H1 (cell line): ENCODE measurements around the gene PDYN. TPM values are rescaled to one million over a fixed set of nuclear protein-coding genes. Genes with fewer than 3 reads are reported as not detected.

Experiments
- BACH1 ChIP-seq: IDR thresholded peaks from 2 replicates; pipeline ENCODE4 v1.6.1; 2012; ENCODE audit warnings: low read length, improper control_type of control experiment
- CREB1 ChIP-seq: IDR thresholded peaks from 2 replicates; pipeline ENCODE4 v1.6.1; 2012; ENCODE audit warnings: inconsistent platforms
- CTCF ChIP-seq, 3 experiments: IDR thresholded peaks; 1 replicate in 2 of 3; 2 replicates in 1 of 3; pipeline versions ENCODE4 v1.5.1 to v1.6.1; 2011; ENCODE audit warnings: low read length in 3 of 3, mild to moderate bottlenecking in 3 of 3, inconsistent platforms in 2 of 3, low read depth in 1 of 3, moderate library complexity in 1 of 3; ENCODE audit not compliant: insufficient read depth in 1 of 3; ENCODE audit errors: control extremely low read depth in 1 of 3
- E2F6 ChIP-seq: IDR thresholded peaks from 2 replicates; pipeline ENCODE4 v1.6.1; 2012; ENCODE audit warnings: inconsistent platforms
- MAFK ChIP-seq: IDR thresholded peaks from 2 replicates; pipeline ENCODE4 v1.6.1; 2012; ENCODE audit warnings: low read depth, mild to moderate bottlenecking, improper control_type of control experiment, low read length
- RAD21 ChIP-seq, 2 experiments: IDR thresholded peaks in 1 of 2; conservative IDR thresholded peaks in 1 of 2; 2 replicates each; pipeline ENCODE4 v1.6.1; 2011; ENCODE audit warnings: low read depth in 2 of 2, low read length in 2 of 2, improper control_type of control experiment in 1 of 2, inconsistent platforms in 1 of 2, mild to moderate bottlenecking in 1 of 2, moderate library complexity in 1 of 2
- SP2 ChIP-seq: IDR thresholded peaks from 2 replicates; pipeline ENCODE4 v1.6.1; 2012; ENCODE audit warnings: mild to moderate bottlenecking, low read length, inconsistent platforms
- SRF ChIP-seq: IDR thresholded peaks from 2 replicates; pipeline ENCODE4 v1.6.1; 2011; ENCODE audit warnings: mild to moderate bottlenecking, low read depth, low read length, moderate library complexity
- polyA plus RNA-seq, 7 experiments: library from polyadenylated mRNA; depleted of rRNA in 3 of 7; stranded (reverse) in 5 of 7; unstranded in 2 of 7; fragments of >200 nt in 5 of 7; fragments of 200-250 nt in 2 of 7; gene quantifications; 1 replicate in 5 of 7; 2 replicates in 1 of 7; 4 replicates in 1 of 7; pipeline versions ENCODE4 v1.2.1 to v1.2.3, GENCODE V29; 2011 to 2013; ENCODE audit warnings: missing spikeins in 2 of 7, mixed read lengths in 2 of 7
- total RNA-seq: library from RNA; stranded (reverse); fragmentation: NEBNext Ultra II Directional; extraction: Animal tissue kit (Norgen Biotek cat#: 25700); gene quantifications from 2 replicates; pipeline ENCODE4 v1.2.1, GENCODE V29; 2021

Gene PDYN
- total and polyA plus RNA-seq, 2 of the 8 experiments (the other 6 are each of a cell fraction or from before 2014, with no cell fraction given): 0.54 to 0.60 TPM

- TF ChIP-seq CTCF (IDR thresholded peaks at IDR 0.05; ENCODE audit: control extremely low read depth in 1 of 3, insufficient read depth in 1 of 3, low read depth in 1 of 3, low read length in 3 of 3) (no peak), SP2 (no peak), RAD21 (IDR thresholded peaks at IDR 0.05 in 1 of 2, conservative IDR thresholded peaks at IDR 0.05 in 1 of 2; ENCODE audit: low read depth in 2 of 2, low read length in 2 of 2) (no peak), E2F6 (no peak), CREB1 (no peak), SRF (no peak), BACH1 (no peak), MAFK (no peak)
These were observed 10.3 kb upstream of the PDYN start (continued) for GRCh38 chr20:2004171-2004570.
